ENCODE measurements around the gene CCNJL.
"Not testable (repeated sequence)": the region's sequence is repeated elsewhere in the genome, so short reads cannot be mapped to it uniquely, and the experiment has no call there.

Gene CCNJL, protein sequence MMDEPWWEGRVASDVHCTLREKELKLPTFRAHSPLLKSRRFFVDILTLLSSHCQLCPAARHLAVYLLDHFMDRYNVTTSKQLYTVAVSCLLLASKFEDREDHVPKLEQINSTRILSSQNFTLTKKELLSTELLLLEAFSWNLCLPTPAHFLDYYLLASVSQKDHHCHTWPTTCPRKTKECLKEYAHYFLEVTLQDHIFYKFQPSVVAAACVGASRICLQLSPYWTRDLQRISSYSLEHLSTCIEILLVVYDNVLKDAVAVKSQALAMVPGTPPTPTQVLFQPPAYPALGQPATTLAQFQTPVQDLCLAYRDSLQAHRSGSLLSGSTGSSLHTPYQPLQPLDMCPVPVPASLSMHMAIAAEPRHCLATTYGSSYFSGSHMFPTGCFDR

DNA sequence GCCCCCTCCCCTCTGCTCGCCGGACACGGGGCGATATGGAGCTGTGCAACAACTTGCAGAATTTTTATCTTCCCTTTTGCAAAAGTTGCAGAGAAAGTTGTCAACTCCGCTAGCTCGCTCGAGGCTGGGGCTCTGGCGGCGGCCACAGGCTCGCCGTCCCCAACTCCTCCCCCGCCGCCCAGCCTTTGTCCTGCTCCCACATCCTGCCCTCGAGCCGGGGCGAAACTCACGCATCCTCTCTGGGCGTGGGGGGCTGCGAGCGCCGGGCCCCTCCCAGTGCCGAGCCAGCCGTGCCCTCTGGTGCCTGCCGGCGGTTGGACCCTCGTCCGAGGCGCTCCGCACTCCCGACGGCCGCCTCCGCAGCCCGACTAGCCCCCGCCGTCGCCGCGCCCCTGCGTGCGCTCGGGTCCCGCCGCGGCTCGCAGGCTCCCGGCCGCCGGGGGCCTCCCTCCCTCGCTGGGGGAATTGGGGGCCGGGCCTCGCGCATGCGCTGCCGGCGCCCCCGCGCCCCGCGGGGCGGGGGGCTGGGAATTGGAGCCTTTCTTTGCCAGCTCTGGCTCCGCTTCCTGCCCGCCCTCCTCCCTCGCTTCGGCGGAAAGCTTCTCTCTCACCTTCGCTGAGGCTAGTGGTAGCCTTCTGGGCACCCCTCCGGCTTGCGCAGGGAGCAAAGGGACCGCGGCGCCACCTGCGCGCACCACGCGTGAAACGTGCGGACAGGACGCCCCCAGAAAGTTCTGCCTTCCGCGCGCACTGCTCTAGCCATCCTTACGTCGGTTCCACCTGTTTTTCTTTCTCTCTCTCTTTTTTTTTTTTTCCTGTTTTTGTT, at the start of gene CCNJL:
Gene CCNJL, minus strand, starts transcription at position 431 of the 826 bp plus-strand sequence. CDS start 641 bp downstream, outside the sequence.
- no peak for DNase-seq

GRCh38 chr5:160361624-160362228, 49.4 kb upstream of the CCNJL start:
- DNase-seq: no peak

DNA sequence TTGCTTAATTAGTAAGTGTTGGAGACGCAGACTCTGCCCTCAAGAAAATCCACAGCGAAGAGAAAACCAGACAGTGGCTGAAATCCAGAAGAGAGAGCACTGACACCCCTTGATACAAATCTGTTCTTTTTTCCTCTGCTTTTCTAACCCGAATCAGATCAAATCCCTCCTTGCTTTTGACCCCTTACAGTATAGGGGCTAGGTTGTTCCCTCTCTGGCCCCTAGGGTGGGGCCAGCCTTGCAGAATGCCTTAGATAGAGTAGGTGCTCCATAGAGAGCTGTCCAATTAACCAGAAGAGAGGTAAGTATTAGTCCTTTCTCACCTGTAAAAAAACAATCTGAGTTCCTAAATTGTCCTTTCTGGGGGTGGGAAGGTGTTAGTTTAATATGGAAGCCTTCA, 47.9 kb upstream of the CCNJL start:
- no peak for DNase-seq

GRCh38 chr5:160359816-160360215, 47.5 kb upstream of the CCNJL start:
- no peak for DNase-seq

GRCh38 chr5:160359242-160359641, 46.9 kb upstream of the CCNJL start:
- DNase-seq: no peak

- no peak for DNase-seq
These were observed 45.6 kb upstream of the CCNJL start for GRCh38 chr5:160357861-160358411.

DNA sequence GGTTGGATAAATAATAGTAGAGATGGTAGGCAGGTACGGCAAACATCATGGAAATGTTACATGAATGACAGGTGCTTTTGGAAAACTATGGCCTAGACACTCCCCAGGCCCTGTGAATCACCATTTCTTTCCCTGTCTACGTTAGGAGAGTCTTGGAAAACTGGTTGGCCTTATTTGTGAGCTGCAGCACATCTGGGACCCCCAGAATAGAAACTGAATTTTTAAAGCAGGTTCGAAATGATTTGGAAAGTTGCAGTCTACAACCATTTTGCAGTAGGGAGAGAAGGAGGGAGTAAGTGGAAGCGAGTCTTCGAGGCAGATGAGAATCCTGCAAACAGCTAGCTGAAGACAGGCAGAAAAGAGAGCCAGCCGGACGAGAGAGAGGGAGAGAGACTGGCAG, 45.0 kb upstream of the CCNJL start:
- no peak for DNase-seq

DNA sequence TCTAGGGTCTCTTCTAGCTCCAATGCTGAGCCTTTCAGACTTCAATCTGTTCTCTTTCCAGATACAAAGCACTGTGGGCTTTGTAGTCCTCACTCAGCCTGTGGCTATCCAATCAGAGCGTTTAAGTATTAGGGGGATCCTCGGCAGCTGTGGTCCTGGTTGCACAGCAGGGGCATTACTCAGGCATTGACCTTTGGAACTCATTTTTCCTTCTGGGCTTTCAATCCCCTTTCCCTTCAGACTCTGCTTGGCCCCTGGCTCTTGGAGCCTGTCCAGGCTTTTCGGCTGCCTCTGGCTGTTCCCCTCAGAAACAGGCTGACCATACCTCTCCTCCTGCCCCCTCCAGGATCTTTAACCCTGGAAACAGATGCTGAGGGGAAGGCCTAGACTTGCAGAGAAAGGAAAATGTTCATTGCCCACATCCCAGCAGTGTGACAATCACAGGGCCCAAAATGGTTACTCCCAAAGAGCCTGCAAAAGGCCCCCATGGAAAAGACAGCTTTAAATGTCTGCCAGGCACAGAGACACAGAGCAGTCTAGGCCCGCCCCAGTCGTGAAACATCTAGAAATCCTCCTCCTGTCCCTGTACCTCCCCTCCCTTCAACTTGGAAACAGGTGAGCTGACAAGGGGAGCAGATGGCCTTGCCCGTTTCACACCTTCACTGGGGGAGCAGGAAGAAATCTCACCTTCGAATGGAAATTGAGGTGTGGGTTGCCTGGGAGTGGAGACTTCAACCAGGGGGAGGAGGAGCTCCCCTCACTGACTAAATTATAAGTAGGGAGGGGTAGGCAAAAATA, 44.4 kb upstream of the CCNJL start:
- no peak for DNase-seq

DNA sequence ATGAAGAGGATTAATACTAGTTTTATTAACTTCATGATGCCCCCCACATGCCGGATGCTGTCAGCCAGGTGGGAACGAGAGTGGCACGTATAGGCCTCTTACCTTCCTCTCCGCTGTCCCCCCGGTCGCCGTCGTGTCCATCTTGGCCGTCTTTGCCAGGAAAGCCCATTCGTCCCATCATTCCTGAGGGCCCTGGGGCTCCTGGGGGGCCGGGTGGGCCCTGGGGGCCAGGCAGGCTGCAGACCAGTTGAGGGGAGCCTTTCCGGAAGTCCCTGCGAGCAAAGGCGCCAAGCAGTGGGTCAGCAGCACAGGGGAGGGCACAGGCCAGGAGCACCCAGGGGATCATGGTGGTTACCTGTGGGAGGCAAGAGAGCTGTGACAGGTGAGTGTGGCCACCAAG, 42.3 kb upstream of the CCNJL start:
- no peak for DNase-seq

DNA sequence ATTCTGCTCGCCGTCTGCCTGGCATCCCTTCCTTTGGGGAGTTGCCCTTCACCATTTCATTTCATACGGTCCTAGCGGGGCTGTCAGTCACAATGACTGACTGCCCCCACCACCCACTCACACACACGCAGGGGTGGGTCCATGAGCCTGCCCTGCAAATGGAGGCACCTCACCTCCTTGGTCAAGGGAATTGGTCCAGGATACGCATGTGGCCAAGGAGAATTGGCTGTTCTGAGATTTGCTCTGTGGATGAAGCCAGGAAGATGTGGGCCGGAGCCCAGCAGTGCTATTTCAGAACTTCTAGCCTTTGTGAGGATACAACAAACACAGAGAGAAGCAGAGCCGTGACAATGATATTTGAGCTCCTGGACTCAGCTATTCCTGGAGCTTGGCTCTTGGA, 41.0 kb upstream of the CCNJL start:
- DNase-seq: no peak

GRCh38 chr5:160352308-160352707, 39.9 kb upstream of the CCNJL start:
- no peak for DNase-seq

GRCh38 chr5:160349935-160350303, 37.6 kb upstream of the CCNJL start:
- DNase-seq: no peak

DNA sequence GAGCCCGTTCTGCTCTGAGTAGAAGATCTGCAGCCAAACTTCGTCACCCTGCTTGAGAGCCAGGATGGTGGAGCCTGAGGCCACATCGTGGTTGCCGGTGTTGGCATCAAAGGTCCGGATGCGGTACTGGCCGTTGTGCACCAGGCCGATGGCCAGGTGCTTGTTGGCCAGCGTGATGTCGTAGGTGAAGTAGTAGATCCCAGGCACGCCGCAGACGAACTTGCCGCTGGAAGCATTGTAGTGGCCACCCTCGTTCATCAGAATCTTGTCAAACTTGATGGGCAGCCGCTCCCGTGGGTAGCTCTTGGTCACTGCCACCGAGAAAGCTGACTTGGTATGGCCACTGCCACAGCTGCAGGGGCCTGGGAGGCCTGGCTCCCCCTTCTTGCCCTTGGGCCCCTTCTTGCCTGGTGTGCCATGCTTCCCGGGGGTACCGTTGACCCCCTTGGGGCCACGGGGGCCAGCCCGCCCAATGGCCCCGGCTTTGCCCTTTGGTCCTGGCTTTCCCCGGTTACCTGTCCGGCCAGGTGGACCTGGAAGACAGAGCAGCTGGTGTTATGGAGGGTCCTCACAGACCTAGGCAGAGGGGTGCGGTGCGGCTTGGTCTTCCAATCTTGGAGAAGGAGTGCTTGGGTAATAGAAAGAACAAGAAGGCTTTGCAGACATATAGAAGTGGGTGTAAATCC, 37.0 kb upstream of the CCNJL start:
- no peak for DNase-seq

- DNase-seq: no peak
These were observed 35.7 kb upstream of the CCNJL start for GRCh38 chr5:160348080-160348479.

DNA sequence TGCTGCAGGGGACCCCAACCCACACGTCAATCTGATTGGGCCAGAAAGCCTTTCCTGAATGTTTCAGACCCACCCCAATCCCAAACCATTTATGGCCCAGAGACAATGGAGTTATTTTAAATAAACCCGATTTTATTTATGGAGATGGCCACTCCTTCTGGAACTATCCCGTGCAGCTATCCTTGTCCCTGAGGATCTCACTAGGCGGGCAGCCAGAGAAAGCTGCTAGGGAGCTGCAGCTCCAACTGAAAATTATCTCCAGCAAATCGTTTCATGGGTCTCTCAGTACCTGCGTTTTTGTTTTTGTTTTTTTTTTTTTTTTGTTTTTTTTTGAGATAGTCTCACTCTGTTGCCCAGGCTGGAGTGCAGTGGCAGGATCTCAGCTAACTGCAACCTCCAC, 35.1 kb upstream of the CCNJL start:
- no peak for DNase-seq

GRCh38 chr5:160342413-160342941, 30.1 kb upstream of the CCNJL start:
- DNase-seq: no peak

GRCh38 chr5:160341309-160341870, 29.0 kb upstream of the CCNJL start:
- no peak for DNase-seq

GRCh38 chr5:160340513-160340912, 28.1 kb upstream of the CCNJL start:
- not testable (repeated sequence) for DNase-seq

- DNase-seq: no peak
These were observed 27.2 kb upstream of the CCNJL start for GRCh38 chr5:160339406-160340130.

GRCh38 chr5:160334716-160335115, 22.4 kb upstream of the CCNJL start:
- DNase-seq: not testable (repeated sequence)

- no peak for DNase-seq
These were observed 21.4 kb upstream of the CCNJL start for GRCh38 chr5:160333721-160334120.

All from stimulated activated CD4-positive, alpha-beta T cell treated with anti-CD3 and anti-CD28 coated beads, Interleukin-2, amount 100 ng/mL, for 48 hours (primary cell).